GM12891 (cell line): ENCODE results near the gene ZDHHC24.

ENCODE experiments used
- PAX5 ChIP-seq: IDR thresholded peaks from 2 replicates; pipeline ENCODE4 v1.6.1; 2011; ENCODE audit warnings: low read length, moderate library complexity, mild to moderate bottlenecking; ENCODE audit not compliant: insufficient read depth, severe bottlenecking
- POLR2A ChIP-seq: IDR thresholded peaks from 2 replicates; pipeline ENCODE4 v1.6.1; 2011; ENCODE audit warnings: low read depth, low read length, control low read depth
- POLR2AphosphoS5 ChIP-seq: IDR thresholded peaks from 2 replicates; pipeline ENCODE4 v1.6.1; 2011; ENCODE audit warnings: low read depth, low read length, control low read depth
- POU2F2 ChIP-seq: IDR thresholded peaks from 2 replicates; pipeline ENCODE4 v1.6.1; 2011; ENCODE audit warnings: low read depth, mild to moderate bottlenecking, control low read depth, low read length, moderate library complexity
- SPI1 ChIP-seq: IDR thresholded peaks from 2 replicates; pipeline ENCODE4 v1.6.1; 2011; ENCODE audit warnings: low read depth, low read length, control low read depth
- TAF1 ChIP-seq: IDR thresholded peaks from 2 replicates; pipeline ENCODE4 v1.6.1; 2011; ENCODE audit warnings: low read depth, low read length, control low read depth

DNA sequence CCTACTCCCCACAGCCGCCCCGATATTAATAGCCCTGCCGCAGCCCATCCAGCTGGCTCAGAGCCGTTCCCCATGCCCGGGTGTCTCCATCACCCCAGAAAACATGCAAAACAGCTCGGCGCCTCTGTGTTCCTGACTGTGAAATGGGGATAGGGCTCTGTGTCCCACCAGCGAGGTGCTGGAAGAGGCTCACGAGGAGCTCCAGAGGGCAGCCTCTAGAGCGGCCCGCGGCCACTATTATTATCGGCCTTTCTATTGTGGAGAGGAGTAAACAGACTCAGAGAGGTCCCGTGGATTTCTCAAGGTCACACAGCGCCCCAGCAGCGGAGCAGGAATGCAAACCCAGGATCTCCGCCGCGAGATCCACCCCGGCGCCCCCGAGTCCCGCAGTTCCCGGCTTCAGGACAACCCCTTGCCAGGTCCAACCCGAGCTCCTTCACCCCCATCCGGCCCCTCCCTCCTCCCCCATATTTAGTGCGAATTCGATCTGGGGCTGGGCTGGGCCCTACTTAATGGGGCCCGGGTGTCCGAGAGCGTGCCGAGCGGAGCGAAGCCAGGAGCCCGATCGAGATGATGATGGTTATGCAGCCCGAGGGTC, 619 bp upstream of the ZDHHC24 start, which contains the start of gene ACTN3:
- TF ChIP-seq POLR2A = no peak
- TF ChIP-seq POLR2AphosphoS5 = no peak
- no peak for TF ChIP-seq POU2F2
- TF ChIP-seq SPI1 = no peak
- TF ChIP-seq PAX5 = no peak
- TF ChIP-seq TAF1 = no peak
